ENCODE results near the gene THOC7. TPM values are rescaled to one million over a fixed set of nuclear protein-coding genes. Genes with fewer than 3 reads are reported as not detected.

Gene THOC7
- total RNA-seq, 2 donors from 2014 or later = 24.4 to 55.9 TPM

DNA sequence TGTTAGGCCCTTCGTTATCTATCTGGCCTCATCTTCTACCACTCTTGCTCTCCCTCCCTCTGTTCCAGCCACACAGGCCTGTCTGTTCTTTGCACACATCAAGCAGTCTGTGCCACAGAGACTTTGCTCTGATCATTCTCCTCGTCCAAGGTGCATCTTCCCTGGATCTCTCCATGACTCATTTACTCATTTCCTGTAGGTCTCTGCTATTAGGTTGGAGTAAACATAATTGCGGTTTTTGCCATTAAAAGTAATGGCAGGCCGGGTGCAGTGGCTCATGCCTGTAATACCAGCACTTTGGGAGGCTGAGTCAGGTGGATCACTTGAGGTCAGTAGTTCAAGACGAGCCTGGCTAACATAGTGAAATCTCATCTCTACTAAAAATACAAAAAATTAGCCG lies 54.0 kb downstream of the THOC7 start:
- no peak overlapping the region for H3K27ac ChIP-seq
- no peak for DNase-seq (ENCODE audit: low spot score)
- intact Hi-C loops (cut with DNase I) = no loop called here
- WGBS = 77% methylated on average over 6 of the region's 6 CpGs
- H3K4me3 ChIP-seq = no peak overlapping the region
- TF ChIP-seq, protein P1, sequence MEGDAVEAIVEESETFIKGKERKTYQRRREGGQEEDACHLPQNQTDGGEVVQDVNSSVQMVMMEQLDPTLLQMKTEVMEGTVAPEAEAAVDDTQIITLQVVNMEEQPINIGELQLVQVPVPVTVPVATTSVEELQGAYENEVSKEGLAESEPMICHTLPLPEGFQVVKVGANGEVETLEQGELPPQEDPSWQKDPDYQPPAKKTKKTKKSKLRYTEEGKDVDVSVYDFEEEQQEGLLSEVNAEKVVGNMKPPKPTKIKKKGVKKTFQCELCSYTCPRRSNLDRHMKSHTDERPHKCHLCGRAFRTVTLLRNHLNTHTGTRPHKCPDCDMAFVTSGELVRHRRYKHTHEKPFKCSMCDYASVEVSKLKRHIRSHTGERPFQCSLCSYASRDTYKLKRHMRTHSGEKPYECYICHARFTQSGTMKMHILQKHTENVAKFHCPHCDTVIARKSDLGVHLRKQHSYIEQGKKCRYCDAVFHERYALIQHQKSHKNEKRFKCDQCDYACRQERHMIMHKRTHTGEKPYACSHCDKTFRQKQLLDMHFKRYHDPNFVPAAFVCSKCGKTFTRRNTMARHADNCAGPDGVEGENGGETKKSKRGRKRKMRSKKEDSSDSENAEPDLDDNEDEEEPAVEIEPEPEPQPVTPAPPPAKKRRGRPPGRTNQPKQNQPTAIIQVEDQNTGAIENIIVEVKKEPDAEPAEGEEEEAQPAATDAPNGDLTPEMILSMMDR (IDR thresholded peaks at IDR 0.05) = no peak
- TF ChIP-seq POLR2A (IDR thresholded peaks at IDR 0.05) (no peak), POLR2AphosphoS5 (IDR thresholded peaks at IDR 0.05) (no peak)
- no peaks in the 10 kb centered on the region for H3K27me3 ChIP-seq (replicated peaks; ENCODE audit: insufficient read depth)
- no peaks in the 10 kb centered on the region for H3K36me3 ChIP-seq
- H3K9me3 ChIP-seq = no peaks in the 10 kb centered on the region
- H3K4me1 ChIP-seq (replicated peaks) = no peaks in the 10 kb centered on the region

DNA sequence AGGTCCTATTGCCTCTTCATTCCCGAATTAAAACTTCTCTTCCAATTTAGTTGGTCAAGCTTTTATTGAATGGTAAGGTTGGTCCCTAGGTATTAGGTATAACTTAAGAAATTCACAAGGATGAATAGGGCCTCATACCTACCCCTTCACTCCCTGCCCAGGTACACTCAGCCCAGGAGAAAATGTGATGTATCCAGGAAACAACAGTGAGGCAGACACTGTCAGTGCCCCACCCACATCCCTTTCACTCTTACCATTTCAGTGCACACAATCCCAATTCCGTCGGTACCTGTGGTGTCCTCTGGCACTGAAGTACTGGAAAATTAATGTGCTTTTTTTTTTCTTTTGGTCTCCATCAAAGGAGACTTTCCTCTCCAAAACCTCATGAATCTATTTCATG lies 55.0 kb downstream of the THOC7 start:
- Histone ChIP-seq H3K4me3 (no peak overlapping the region), H3K27ac (no peak overlapping the region), H3K36me3 (no peaks in the 10 kb centered on the region), H3K4me1 (replicated peaks) (no peaks in the 10 kb centered on the region), H3K9me3 (no peaks in the 10 kb centered on the region), H3K27me3 (replicated peaks; ENCODE audit: insufficient read depth) (no peaks in the 10 kb centered on the region)
- intact Hi-C loops (cut with DNase I) = no loop called here
- DNase-seq (ENCODE audit: low spot score) = no peak
- TF ChIP-seq, protein P1 (IDR thresholded peaks at IDR 0.05) = no peak
- TF ChIP-seq POLR2AphosphoS5 (IDR thresholded peaks at IDR 0.05) (no peak), POLR2A (IDR thresholded peaks at IDR 0.05) (no peak)
- WGBS = 85% methylated on average over 3 of the region's 3 CpGs

DNA sequence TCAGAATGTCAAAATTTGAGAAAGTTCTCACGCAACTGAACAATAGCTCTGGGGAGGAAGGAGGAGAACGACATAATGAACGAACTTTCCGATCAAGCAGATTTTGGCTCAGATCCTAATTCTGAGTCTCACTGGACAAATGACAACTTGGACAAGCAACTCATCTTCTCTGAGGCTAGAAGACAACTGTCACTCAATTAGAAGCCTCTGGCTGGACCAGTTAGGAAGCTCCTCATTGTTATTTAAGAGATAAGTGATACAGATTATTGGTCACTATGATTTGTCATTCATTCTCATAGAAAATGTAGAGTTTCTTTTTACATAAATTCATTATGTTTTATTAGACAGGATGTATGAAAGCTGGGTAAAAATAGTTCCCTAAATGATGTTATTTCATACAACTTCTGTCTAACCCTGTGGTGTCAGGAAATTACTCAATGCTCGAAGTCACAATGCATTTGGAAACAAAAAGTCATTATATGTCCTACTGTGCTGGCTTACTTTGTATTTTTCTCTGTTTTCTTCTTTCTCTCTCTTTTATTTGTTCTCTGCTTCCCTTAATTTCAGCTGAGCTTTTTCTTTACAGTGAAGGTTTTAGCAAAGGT lies 55.5 kb downstream of the THOC7 start:
- no peaks in the 10 kb centered on the region for H3K27me3 ChIP-seq (replicated peaks; ENCODE audit: insufficient read depth)
- intact Hi-C loops (cut with DNase I) = no loop called here
- no peak overlapping the region for H3K4me3 ChIP-seq
- WGBS = 85% methylated on average over 5 of the region's 5 CpGs
- H3K9me3 ChIP-seq = no peaks in the 10 kb centered on the region
- no peak overlapping the region for H3K27ac ChIP-seq
- H3K4me1 ChIP-seq (replicated peaks) = no peaks in the 10 kb centered on the region
- TF ChIP-seq POLR2AphosphoS5 (IDR thresholded peaks at IDR 0.05) = no peak
- TF ChIP-seq, protein P1 (IDR thresholded peaks at IDR 0.05) = no peak
- TF ChIP-seq POLR2A (IDR thresholded peaks at IDR 0.05) = no peak
- H3K36me3 ChIP-seq = no peaks in the 10 kb centered on the region
- DNase-seq (ENCODE audit: low spot score) = no peak

DNA sequence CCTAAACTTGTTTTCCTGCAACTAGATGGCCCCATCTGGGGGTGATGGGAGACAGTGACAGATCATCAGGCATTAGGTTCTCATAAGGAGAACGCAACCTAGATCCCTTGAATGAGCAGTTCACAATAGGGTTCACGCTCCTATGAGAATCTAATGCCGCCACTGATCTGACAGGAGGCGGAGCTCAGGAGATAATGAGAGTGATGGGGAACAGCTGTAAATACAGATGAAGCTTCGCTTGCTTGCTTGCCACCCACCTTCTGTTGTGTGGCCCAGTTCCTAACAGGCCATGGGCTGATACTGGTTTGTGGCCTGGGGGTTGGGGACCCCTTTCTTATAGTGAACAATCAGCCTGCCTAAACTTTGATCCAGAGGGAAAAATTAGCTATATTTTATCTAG lies 59.7 kb downstream of the THOC7 start:
- Histone ChIP-seq H3K4me1 (replicated peaks) (no peaks in the 10 kb centered on the region), H3K27ac (no peak overlapping the region), H3K36me3 (no peaks in the 10 kb centered on the region), H3K27me3 (replicated peaks; ENCODE audit: insufficient read depth) (no peaks in the 10 kb centered on the region), H3K9me3 (no peaks in the 10 kb centered on the region), H3K4me3 (no peak overlapping the region)
- TF ChIP-seq POLR2AphosphoS5 (IDR thresholded peaks at IDR 0.05) = no peak
- no peak for TF ChIP-seq POLR2A (IDR thresholded peaks at IDR 0.05)
- TF ChIP-seq, protein P1 (IDR thresholded peaks at IDR 0.05) = no peak
- WGBS = 91% methylated on average over 5 of the region's 5 CpGs
- intact Hi-C loops (cut with DNase I) = no loop called here
- no peak for DNase-seq (ENCODE audit: low spot score)

- DNase-seq (ENCODE audit: low spot score) = no peak
- H3K4me3 ChIP-seq = no peak overlapping the region
- no peaks in the 10 kb centered on the region for H3K9me3 ChIP-seq
- no peaks in the 10 kb centered on the region for H3K36me3 ChIP-seq
- intact Hi-C loops (cut with DNase I) = no loop called here
- H3K27ac ChIP-seq = no peak overlapping the region
- no peaks in the 10 kb centered on the region for H3K27me3 ChIP-seq (replicated peaks; ENCODE audit: insufficient read depth)
- 48% methylated on average over 5 of the region's 5 CpGs for WGBS
- TF ChIP-seq POLR2A (IDR thresholded peaks at IDR 0.05) (no peak), POLR2AphosphoS5 (IDR thresholded peaks at IDR 0.05) (no peak)
- TF ChIP-seq, protein P1 (IDR thresholded peaks at IDR 0.05) = no peak
- H3K4me1 ChIP-seq (replicated peaks) = no peaks in the 10 kb centered on the region
These were observed 63.5 kb downstream of the THOC7 start for GRCh38 chr3:63800097-63800496.
